GM12891 (cell line): ENCODE results near the gene LAMTOR4.

Experiments used
- PAX5 ChIP-seq: IDR thresholded peaks from 2 replicates; pipeline ENCODE4 v1.6.1; 2011; ENCODE audit warnings: low read length, moderate library complexity, mild to moderate bottlenecking; ENCODE audit not compliant: insufficient read depth, severe bottlenecking
- POLR2A ChIP-seq: IDR thresholded peaks from 2 replicates; pipeline ENCODE4 v1.6.1; 2011; ENCODE audit warnings: low read depth, low read length, control low read depth
- POLR2AphosphoS5 ChIP-seq: IDR thresholded peaks from 2 replicates; pipeline ENCODE4 v1.6.1; 2011; ENCODE audit warnings: low read depth, low read length, control low read depth
- POU2F2 ChIP-seq: IDR thresholded peaks from 2 replicates; pipeline ENCODE4 v1.6.1; 2011; ENCODE audit warnings: low read depth, mild to moderate bottlenecking, control low read depth, low read length, moderate library complexity
- SPI1 ChIP-seq: IDR thresholded peaks from 2 replicates; pipeline ENCODE4 v1.6.1; 2011; ENCODE audit warnings: low read depth, low read length, control low read depth
- TAF1 ChIP-seq: IDR thresholded peaks from 2 replicates; pipeline ENCODE4 v1.6.1; 2011; ENCODE audit warnings: low read depth, low read length, control low read depth

DNA sequence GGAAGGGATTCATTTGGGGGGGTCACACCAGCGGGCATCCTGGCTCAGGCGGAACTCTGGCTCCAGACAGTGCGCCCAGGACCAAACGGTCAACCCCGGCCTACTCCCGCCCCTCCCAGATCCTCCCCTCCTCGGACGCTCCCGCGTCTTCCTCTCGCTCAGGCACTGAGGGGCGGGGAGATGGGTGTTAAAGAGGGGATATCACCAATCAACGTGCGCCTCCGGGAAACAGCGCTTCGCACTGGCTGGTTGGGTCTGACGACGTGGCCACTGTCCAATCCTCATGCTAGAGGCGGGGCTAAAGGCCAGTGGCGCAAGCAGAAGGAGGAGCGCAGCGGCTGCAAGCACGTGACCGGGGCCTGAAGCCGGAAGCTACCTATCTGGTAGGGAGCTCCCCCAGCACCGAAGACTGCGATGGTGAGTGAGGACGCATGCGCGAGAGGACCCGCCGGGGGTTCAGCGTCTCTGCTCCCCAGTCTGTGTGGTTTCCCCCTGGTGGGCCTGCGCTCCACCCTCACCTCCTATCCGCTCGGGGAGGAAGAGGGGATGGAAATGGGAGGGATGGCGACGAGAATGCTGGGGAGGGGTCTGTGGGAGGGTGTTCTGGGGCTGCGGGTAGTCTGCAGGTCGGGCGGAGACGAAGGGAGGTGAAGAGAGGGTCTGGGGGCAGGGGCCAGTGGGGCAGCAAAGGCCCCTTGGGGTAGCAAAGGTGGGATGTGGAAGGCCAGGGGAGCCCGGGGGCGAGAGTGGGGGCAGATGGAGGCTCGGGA lies at the start of gene LAMTOR4:
- TF ChIP-seq POLR2A (peak; percentile 81), POU2F2 (peak; percentile 50; the same call in 1 of the 2 replicates), POLR2AphosphoS5 (peak; percentile 80), TAF1 (no peak; the same call in none of the 2 replicates), SPI1 (peak; percentile 32; the same call in 1 of the 2 replicates), PAX5 (no peak)
